HG03520 (cell line): ENCODE results near the gene C19orf12.

Source experiments
- ATAC-seq: cut with Tn5 transposase; IDR thresholded peaks from one replicate; pipeline ENCODE4 v1.9.1; 2021; ENCODE audit warnings: mild to moderate bottlenecking, moderate library complexity; ENCODE audit not compliant: unreplicated experiment

C19orf12 gene

DNA sequence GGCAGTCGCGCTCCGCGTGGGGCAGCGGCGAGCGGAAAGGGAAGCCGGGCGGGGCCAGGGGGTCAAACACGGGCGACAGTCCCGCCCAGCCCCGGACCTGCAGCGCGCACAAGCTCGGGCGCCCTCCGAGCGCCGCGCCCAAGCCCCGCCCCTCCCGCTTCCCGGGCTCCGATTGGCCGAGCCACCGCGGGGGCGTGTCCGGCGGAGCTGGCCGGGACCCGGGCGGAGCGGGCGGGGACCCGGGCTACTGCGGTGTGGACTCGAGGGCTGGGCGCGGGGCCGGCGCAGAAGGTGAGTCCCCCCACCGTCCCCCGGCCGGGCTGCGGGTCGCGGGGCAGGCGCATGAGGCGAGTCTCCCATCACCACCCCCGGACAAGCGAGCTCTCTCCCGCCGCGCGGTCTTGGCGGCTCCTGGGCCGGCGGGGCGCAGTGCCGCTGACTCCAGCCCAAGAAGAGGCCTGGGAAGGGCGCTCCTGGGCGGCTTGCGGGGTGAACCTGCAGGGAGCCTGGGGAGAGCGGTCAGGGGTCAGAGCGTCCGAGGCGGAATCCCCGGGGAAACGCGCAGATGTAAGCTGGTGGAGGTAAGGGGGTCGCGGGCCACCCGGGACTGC is 49.7 kb downstream of the C19orf12 start, which contains the start of gene PLEKHF1:
Gene PLEKHF1 (plus strand): TSS at position 247 of the 611 bp plus-strand sequence. CDS start 8,379 bp downstream, outside the sequence.
- peak; percentile 75 for ATAC-seq

DNA sequence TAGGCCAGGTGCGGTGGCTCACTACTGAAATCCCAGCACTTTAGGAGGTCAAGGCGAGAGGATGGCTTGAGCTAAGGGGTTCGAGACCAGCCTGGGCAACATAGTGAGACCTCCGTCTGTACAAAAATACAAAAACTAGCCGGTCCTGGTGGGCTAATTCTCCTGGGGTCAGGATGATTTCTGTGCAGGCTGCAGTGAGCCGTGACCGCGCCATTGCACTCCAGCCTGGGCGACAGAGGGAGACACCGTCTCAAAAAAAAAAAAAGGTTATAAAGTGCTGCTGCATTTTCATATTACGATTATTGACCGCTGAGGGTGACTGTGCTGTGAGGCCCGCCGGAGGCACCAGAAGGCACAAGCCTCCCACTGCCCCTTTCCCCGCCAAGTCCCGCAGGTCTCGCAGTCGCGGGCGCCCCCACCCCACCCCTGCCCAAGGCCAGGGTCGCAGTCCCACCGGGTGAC is 50.3 kb downstream of the C19orf12 start:
- no peak for ATAC-seq

GRCh38 chr19:29663861-29664752 is 51.0 kb downstream of the C19orf12 start:
- no peak for ATAC-seq

DNA sequence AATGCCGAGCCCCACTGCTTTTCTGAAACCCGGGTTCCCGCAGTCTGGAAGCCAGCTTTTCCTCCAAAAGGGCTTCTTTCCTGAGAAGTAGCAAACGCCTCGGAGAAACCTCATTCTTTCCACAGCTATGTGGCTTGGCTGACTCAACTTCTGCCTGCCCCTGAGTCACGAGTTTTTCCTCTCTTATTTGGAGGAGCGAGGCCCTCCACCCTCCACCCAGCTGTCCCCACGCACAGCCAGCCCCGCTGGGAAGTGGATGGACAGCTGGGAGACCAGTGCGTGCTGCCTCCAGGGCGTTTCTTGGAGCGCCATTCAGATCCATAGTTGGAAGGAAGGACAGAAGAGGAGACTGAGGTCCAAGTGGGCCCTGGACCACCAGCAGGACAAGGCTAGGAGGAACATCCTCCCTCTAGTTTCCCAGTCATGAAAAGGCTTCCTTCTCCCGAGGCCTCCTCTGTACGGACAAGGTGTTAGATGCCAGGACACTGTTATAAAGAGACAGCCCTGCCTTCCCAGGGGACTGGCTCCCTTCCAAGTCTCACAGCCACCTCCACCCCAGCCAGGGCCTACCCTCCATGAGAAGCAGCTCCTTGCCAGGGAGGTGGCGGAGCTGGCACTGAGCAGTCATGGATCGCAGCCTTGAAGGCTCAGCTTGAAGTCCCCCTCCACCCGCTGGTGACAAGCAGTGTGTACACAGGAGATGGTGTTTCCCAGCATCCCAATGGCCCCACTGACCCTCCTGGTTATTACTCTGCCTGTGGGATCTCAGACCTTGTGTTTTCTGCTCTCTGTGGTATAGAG is 52.3 kb downstream of the C19orf12 start:
- no peak for ATAC-seq

- no peak for ATAC-seq
These were observed 52.8 kb downstream of the C19orf12 start for GRCh38 chr19:29662278-29662603.

GRCh38 chr19:29660835-29661234 is 54.2 kb downstream of the C19orf12 start:
- no peak for ATAC-seq

DNA sequence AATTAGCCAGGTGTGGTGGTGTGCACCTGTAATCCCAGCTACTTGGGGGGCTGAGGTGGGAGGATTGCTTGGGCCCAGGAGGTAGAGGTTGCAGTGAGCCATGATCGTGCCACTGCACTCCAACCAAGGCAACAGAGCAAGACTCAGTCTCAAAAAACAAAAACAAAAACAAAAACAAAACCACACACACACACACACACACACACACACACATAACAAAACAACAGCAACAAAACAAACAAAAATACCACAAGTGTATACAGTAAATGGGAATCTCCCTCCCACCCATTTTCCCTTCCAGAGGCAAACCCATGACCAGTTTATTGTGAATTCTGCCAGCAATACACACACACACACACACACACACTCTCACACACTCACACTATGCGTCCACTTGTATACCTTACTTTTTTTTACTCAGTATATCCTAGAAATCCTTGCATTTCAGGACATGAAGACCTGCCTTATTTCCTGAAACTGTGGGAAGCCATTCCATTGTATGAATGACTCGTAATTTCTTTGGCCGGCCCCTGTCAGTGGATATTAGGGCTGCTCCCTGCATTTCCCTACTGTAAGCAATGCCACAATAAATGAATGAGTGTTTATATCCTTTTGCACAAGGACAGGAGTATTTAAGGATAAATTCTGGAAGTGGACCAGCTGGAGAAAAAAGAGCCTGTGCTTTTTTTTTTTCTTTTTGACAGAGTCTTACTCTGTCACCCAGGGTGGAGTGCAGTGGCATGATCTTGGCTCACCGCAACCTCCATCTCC is 56.7 kb downstream of the C19orf12 start:
- ATAC-seq: no peak

DNA sequence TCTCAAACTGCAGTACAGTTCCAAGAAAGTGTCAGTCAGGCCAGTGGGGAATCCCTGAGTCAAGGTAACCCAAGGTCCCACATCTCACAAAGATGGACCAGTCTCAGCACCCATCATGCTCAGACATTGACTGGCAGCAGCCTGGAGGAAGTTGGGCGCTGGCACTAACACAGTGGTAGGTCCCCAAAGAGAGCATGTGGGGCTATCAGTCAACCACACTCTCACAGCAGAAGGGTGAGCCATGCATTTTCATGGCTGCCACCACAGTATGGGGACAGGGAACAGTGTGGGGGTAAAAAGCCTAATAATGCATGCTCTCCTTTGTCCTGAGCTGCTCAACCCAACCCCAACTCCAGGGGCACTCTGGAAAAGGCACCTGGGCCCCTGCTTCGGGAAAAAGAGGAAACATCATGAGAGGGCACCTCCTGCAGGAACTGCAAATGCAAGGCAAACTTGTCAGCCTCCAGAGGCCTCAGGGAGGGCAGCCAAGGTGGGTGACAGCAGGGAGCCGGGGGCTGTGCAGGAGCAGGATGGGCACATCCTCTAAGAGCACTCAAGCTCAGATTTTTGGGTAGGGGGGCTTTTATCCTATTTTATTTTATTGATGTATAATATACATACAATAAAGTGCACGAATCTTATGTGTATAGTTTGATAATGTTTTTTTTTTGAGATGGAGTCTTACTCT is 59.3 kb downstream of the C19orf12 start:
- no peak for ATAC-seq

DNA sequence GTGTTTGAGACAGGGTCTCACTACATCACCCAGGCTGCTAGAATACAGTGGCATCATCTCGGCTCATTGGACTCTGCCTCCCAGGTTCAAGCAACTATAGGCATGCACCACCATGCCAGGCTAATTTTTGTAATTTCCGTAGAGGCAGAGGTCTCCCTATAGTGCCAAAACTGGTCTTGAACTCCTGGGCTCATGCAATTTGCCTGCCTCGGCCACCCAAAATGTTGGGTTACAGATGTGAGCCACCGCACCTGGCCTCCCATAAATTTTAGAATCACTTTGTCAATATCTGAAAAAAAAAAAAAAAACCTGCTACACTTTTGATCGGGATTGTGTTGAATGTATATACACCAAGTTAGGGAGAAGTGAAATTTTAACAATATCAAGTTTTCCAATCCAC is 61.7 kb downstream of the C19orf12 start:
- no peak for ATAC-seq

DNA sequence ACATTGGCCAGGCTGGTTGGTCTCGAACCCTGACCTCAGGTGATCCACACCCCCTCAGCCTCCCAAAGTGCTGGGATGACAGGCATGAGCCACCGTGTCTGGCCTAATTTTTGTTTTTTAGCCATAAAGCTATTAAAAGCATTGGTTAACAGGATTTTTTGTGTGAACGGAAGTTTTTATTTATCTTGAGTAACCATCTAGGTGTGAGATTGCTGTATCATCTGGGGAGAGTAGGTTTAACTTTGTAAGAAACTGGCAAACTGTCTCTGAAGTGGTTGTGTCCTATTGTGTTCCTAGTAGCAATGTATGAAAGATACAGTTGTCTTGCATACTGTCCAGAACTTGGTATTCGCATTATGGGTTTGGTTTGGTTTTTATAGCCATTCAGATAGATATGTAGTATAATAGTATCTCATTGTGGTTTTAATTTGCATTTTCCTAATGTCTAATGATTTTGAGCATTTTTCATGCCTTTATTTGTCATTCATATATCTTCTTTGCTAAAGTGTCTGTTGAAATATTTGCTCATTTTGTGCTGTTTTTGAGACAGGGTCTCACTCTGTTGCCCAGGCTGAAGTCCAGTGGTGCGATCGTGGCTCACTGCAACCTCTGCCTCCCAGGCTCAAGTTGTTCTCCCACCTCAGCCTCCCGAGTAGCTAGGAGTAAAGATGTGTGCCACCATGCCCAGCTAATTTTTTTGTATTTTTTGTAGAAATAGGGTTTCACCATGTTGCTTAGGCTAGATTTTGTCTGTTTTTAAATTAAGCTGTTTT is 63.3 kb downstream of the C19orf12 start:
- ATAC-seq: no peak

DNA sequence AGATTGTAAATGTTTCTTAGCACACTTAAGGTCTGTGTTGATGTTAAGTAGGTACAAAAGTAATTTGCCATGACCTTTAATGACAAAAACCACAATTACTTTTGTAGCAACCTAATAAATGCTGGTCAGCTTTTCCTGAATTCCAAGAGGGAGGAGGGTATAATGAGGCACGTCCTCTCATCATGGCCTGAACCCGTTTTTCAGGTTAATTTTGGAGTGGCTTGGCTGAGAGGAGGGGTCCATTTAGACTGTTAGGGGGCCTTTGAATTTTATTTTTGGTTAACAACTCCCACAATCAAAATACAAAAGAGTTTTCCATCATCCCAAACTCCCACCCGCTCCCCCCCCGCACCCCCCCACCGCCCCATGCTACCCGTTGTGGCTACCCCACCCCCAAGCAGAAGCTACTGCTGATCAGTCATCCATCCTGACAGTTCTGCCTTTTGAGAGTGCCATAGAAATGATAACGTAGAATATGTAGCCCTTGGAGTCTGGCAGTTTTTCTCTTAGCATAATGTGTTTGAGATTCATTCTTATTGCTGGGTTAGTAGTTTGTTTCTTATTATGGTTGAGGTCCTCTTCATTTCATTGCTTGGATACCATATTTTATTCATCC is 64.2 kb downstream of the C19orf12 start:
- no peak for ATAC-seq
